HepG2 (cell line): ENCODE data around the gene STK11. TPM values are rescaled to one million over a fixed set of nuclear protein-coding genes. Genes with fewer than 3 reads are reported as not detected.

Experiments used
- ATAC-seq: fragments of 200-7000 bp; cut with Tn5 transposase; 3 replicates; pipeline ENCODE4 v1.9.1; 2020; ENCODE audit warnings: mild to moderate bottlenecking, moderate library complexity
- BruUV-seq: library from RNA; stranded (reverse); fragments of 400-500 nt; replicated peaks from 2 replicates; lab custom pipeline; 2021; lab: Mats Ljungman, UMichigan
- CTCF ChIA-PET: fragments of 300-600 bp; formaldehyde crosslinking; extraction: SDS; loops from one replicate; lab custom pipeline; 2021; ENCODE audit warnings: low total read pairs, inconsistent platforms, low intra/inter-chr PET ratio; lab: Yijun Ruan, JAX
- POLR2A ChIA-PET: fragments of 350-600 bp; sonication (Branson Sonifier 250); formaldehyde crosslinking; loops from one replicate; lab custom pipeline; 2020; ENCODE audit warnings: antibody characterized with exemption, inconsistent platforms; lab: Yijun Ruan, JAX
- DNase-seq: peaks from one replicate; pipeline ENCODE4 v3.0.0-alpha.2; 2015; ENCODE audit warnings: low spot score
- FAIRE-seq: peaks from 3 replicates; lab custom pipeline; 2011; peaks lifted over from hg19 to GRCh38; lab: Jason Lieb, UNC
- H2AFZ ChIP-seq: one replicate; pipeline ENCODE4 v1.6.1; 2011; ENCODE audit warnings: low read length, inconsistent platforms
- H3K27ac ChIP-seq: fragments of 300-600 bp; 3 replicates; pipeline ENCODE4 v1.8.0; 2011; ENCODE audit warnings: mixed run types, mild to moderate bottlenecking, mixed read lengths, low read length, inconsistent platforms; ENCODE audit not compliant: insufficient read depth; ENCODE audit errors: extremely low read length
- H3K27me3 ChIP-seq, 2 experiments: fragments of 200-600 bp in 1 of 2; 2 replicates in 1 of 2; 3 replicates in 1 of 2; pipeline versions ENCODE4 v1.6.0 to v1.8.0; 2011; ENCODE audit warnings: low read length in 2 of 2, mild to moderate bottlenecking in 2 of 2, moderate library complexity in 2 of 2, inconsistent platforms in 1 of 2; ENCODE audit not compliant: insufficient read depth in 2 of 2, control insufficient read depth in 1 of 2
- H3K36me3 ChIP-seq, 2 experiments: fragments of 200-600 bp in 1 of 2; replicated peaks in 1 of 2; 2 replicates in 1 of 2; 3 replicates in 1 of 2; pipeline versions ENCODE4 v1.5.1 to v1.8.0; 2011; ENCODE audit warnings: low read length in 2 of 2, inconsistent platforms in 1 of 2; ENCODE audit not compliant: insufficient read depth in 2 of 2, control insufficient read depth in 1 of 2
- H3K4me1 ChIP-seq: 2 replicates; pipeline ENCODE4 v1.5.1; 2012; ENCODE audit warnings: low read length, inconsistent platforms; ENCODE audit not compliant: insufficient read depth
- H3K4me2 ChIP-seq: 2 replicates; pipeline ENCODE4 v1.6.0; 2011; ENCODE audit warnings: low read depth, low read length, inconsistent platforms
- H3K4me3 ChIP-seq, 3 experiments: fragments of 200-600 bp in 1 of 3; sonication (generic), shearing (Covaris generic) in 1 of 3; replicated peaks in 1 of 3; 2 replicates each; pipeline ENCODE4 v1.5.1; 2011 to 2016; ENCODE audit warnings: low read length in 3 of 3, inconsistent platforms in 2 of 3, low read depth in 2 of 3, mild to moderate bottlenecking in 2 of 3, control low read depth in 1 of 3, mixed read lengths in 1 of 3; ENCODE audit not compliant: insufficient read depth in 1 of 3
- H3K79me2 ChIP-seq: one replicate; pipeline ENCODE4 v1.6.1; 2011; ENCODE audit warnings: low read length, inconsistent platforms; ENCODE audit not compliant: insufficient read depth
- H3K9ac ChIP-seq: 2 replicates; pipeline ENCODE4 v1.6.0; 2011; ENCODE audit warnings: mild to moderate bottlenecking, low read depth, low read length, inconsistent platforms; ENCODE audit not compliant: insufficient read depth
- H3K9me3 ChIP-seq: 2 replicates; pipeline ENCODE4 v1.5.1; 2012; ENCODE audit warnings: mild to moderate bottlenecking, low read length
- H4K20me1 ChIP-seq: 2 replicates; pipeline ENCODE4 v1.6.0; 2011; ENCODE audit warnings: inconsistent platforms, mild to moderate bottlenecking, low read length, moderate library complexity; ENCODE audit not compliant: insufficient read depth
- GPN1 ChIP-seq: sonication (generic); formaldehyde crosslinking; IDR thresholded peaks from 2 replicates; pipeline ENCODE4 v1.5.1; 2020; ENCODE audit warnings: missing genetic modification reagents, borderline replicate concordance
- MTERF4 ChIP-seq: sonication (generic); formaldehyde crosslinking; IDR thresholded peaks from 2 replicates; pipeline ENCODE4 v1.8.0; 2023; ENCODE audit warnings: mild to moderate bottlenecking, missing genetic modification reagents
- PITX1 ChIP-seq: sonication (generic); formaldehyde crosslinking; IDR thresholded peaks from 2 replicates; pipeline ENCODE4 v1.5.1; 2020; ENCODE audit warnings: mild to moderate bottlenecking, missing genetic modification reagents
- ZNF367 ChIP-seq: sonication (generic); formaldehyde crosslinking; IDR thresholded peaks from 2 replicates; pipeline ENCODE4 v1.4.0; 2020; ENCODE audit warnings: missing genetic modification reagents, borderline replicate concordance
- ZNF432 ChIP-seq: sonication (generic); formaldehyde crosslinking; IDR thresholded peaks from 2 replicates; pipeline ENCODE4 v1.5.0; 2020; ENCODE audit warnings: missing genetic modification reagents, mild to moderate bottlenecking, borderline replicate concordance
- ZNF674 ChIP-seq: sonication (generic); formaldehyde crosslinking; IDR thresholded peaks from 2 replicates; pipeline ENCODE4 v1.5.0; 2020; ENCODE audit warnings: low read depth, mild to moderate bottlenecking, missing genetic modification reagents
- ZNF788 ChIP-seq: sonication (generic); formaldehyde crosslinking; IDR thresholded peaks from 2 replicates; pipeline ENCODE4 v1.5.0; 2020; ENCODE audit warnings: mild to moderate bottlenecking, missing genetic modification reagents, borderline replicate concordance
- WGBS: methylation state at CpG from one replicate; pipeline ENCODE4 v1.1.6; 2017; ENCODE audit warnings: low lambda C conversion rate; 5-methylcytosine and 5-hydroxymethylcytosine counted together
- in situ Hi-C: cut with HindIII; loops from 2 replicates; pipeline ENCODE4 v1.10.0; 2017; ENCODE audit warnings: low pct_unique_long_range_greater_than_20kb; ENCODE audit not compliant: extremely low pct_ligation_motif_present
- intact Hi-C: fragments of 100-400 bp; cut with micrococcal nuclease; formaldehyde crosslinking; loops from one replicate; pipeline ENCODE4 v1.10.0; 2022; ENCODE audit not compliant: unreplicated experiment
- polyA plus RNA-seq, 8 experiments: library from polyadenylated mRNA; depleted of rRNA in 3 of 8; stranded (reverse) in 7 of 8; unstranded in 1 of 8; fragments of >200 nt; fragmentation: Illumina TruSeq in 4 of 8; extraction: Trizol in 4 of 8; gene quantifications; 2 replicates each; pipeline versions ENCODE4 v1.2.1 to v1.2.3, GENCODE V29; 2011 to 2016; ENCODE audit warnings: low read depth in 4 of 8, missing spikeins in 1 of 8, mixed read lengths in 1 of 8; ENCODE audit not compliant: insufficient read depth in 1 of 8
- total RNA-seq, 5 experiments: library from RNA; depleted of rRNA; stranded (reverse); fragments of >200 nt; fragmentation: Illumina TruSeq; extraction: Trizol; gene quantifications; 2 replicates each; pipeline ENCODE4 v1.2.3, GENCODE V29; 2016; ENCODE audit warnings: low read depth in 1 of 5
- TF ChIP-seq, protein P1 (sequence below): sonication (generic); formaldehyde crosslinking; IDR thresholded peaks from 2 replicates; pipeline ENCODE4 v1.8.1; 2023; ENCODE audit warnings: mild to moderate bottlenecking, inconsistent platforms, moderate library complexity, missing genetic modification reagents, borderline replicate concordance

Gene STK11
- total and polyA plus RNA-seq, 2 of the 13 experiments (the other 11 are each of a cell fraction or from before 2014, with no cell fraction given) = 27.5 to 43.6 TPM

DNA sequence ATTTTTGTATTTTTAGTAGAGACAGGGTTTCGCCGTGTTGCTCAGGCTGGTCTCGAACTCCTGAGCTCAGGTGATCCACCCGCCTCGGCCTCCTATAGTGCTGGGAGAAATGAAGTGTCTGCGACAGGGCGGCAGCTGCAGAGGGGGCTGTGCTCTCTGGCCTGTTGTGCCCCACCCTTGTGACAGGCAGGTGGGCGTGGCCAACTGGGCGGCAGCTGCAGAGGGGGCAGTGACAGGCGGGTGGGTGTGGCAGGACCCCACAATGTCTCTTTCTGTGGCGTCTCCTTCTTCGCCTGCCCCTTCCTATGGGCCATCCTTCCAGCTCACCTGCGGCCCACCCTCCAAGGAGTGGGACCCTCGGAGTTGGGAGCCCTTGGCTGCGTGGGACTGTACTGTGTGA, 11.8 kb downstream of the STK11 start:
- peak overlapping the region; percentile 1; the same call in 1 of the 2 replicates for H3K4me2 ChIP-seq
- ATAC-seq = no peak
- H3K9me3 ChIP-seq = no peaks in the 10 kb centered on the region
- DNase-seq = no peak
- ChIA-PET POLR2A (interaction anchor here (1.6 kb wide), 1 partner anchor 52 kb away, joined by 5 read pairs; the partner anchor contains the start of gene CIRBP), CTCF (no interaction called here)
- H3K79me2 ChIP-seq = peaks cover 58% of the 10 kb centered on the region
- TF ChIP-seq, protein P1, sequence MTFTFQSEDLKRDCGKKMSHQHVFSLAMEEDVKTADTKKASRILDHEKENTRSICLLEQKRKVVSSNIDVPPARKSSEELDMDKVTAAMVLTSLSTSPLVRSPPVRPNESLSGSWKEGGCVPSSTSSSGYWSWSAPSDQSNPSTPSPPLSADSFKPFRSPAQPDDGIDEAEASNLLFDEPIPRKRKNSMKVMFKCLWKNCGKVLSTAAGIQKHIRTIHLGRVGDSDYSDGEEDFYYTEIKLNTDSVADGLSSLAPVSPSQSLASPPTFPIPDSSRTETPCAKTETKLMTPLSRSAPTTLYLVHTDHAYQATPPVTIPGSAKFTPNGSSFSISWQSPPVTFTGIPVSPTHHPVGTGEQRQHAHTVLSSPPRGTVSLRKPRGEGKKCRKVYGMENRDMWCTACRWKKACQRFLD = no peak
- TF ChIP-seq ZNF674 (CRISPR knock-in tag) (no peak), ZNF788 (CRISPR knock-in tag) (no peak), ZNF432 (CRISPR knock-in tag) (no peak), MTERF4 (CRISPR knock-in tag) (no peak), ZNF367 (CRISPR knock-in tag) (no peak), GPN1 (CRISPR knock-in tag) (no peak), PITX1 (CRISPR knock-in tag) (no peak)
- no peak for FAIRE-seq
- intact Hi-C loops (no loop called here), in situ Hi-C loops (no loop called here)
- no peak overlapping the region for H2AFZ ChIP-seq
- H3K27ac ChIP-seq = no peak overlapping the region
- no peak overlapping the region for H3K4me3 ChIP-seq
- WGBS = 93% methylated on average over 9 of the region's 15 CpGs
- H3K36me3 ChIP-seq = peaks cover 17 to 31% of the 10 kb centered on the region in 2 experiments; a peak in 4 of 5 replicates
- BruUV-seq = no TSS peak
- no peaks in the 10 kb centered on the region for H3K27me3 ChIP-seq
- no peak overlapping the region for H3K9ac ChIP-seq
- peaks cover 36% of the 10 kb centered on the region for H4K20me1 ChIP-seq
- H3K4me1 ChIP-seq = peaks cover 28% of the 10 kb centered on the region
